ENCODE data around the gene HDAC4. TPM values are rescaled to one million over a fixed set of nuclear protein-coding genes. Genes with fewer than 3 reads are reported as not detected.

The HDAC4 gene
- total and polyA plus RNA-seq, 10 of the 15 experiments (the other 5 are each of a cell fraction or from before 2014, with no cell fraction given): 0.22 to 15.7 (median 4.8) TPM

GRCh38 chr2:239339726-239340601 lies 60.9 kb downstream of the HDAC4 start (continued):
- no peak for TF ChIP-seq JUNB (IDR thresholded peaks at IDR 0.05)
- TF ChIP-seq MEF2A (IDR thresholded peaks at IDR 0.05; ENCODE audit: insufficient read depth, low read depth, low read length): no peak
- TF ChIP-seq GATAD2B (conservative IDR thresholded peaks at IDR 0.05; ENCODE audit: low read depth): no peak
- TF ChIP-seq SMARCA5 (IDR thresholded peaks at IDR 0.05): no peak
- TF ChIP-seq MYB (IDR thresholded peaks at IDR 0.05; ENCODE audit: borderline replicate concordance, low read depth, low read length): no peak
- no peak for TF ChIP-seq RELB (IDR thresholded peaks at IDR 0.05; ENCODE audit: low read depth)
- 0 out of 2 replicates have a peak, but pooled peaks have one; percentile 6 for TF ChIP-seq RAD21 (IDR thresholded peaks at IDR 0.05; ENCODE audit: insufficient read depth, low read depth, low read length)
- no peak for TF ChIP-seq MEF2B (IDR thresholded peaks at IDR 0.05; ENCODE audit: partially characterized antibody, poor library complexity, severe bottlenecking)
- no peak for TF ChIP-seq CREB1 (IDR thresholded peaks at IDR 0.05; ENCODE audit: low read depth)
- TF ChIP-seq CEBPB (IDR thresholded peaks at IDR 0.05; ENCODE audit: borderline replicate concordance in 1 of 2, low read depth in 2 of 2, low read length in 2 of 2): no peak
- no peak for TF ChIP-seq E4F1 (IDR thresholded peaks at IDR 0.05; ENCODE audit: borderline replicate concordance, partially characterized antibody)
- TF ChIP-seq EED (IDR thresholded peaks at IDR 0.05; ENCODE audit: low read depth): peak; percentile 68; the same call in 1 of the 2 replicates
- TF ChIP-seq CHD4 (IDR thresholded peaks at IDR 0.05): no peak
- peak; percentile 50 for TF ChIP-seq IKZF1 (conservative IDR thresholded peaks at IDR 0.05)
- TF ChIP-seq CHD2 (IDR thresholded peaks at IDR 0.05; ENCODE audit: borderline replicate concordance, low read depth, low read length): no peak
- no peak for TF ChIP-seq CBX3 (IDR thresholded peaks at IDR 0.05; ENCODE audit: borderline replicate concordance, low read depth)
- TF ChIP-seq PAX8 (IDR thresholded peaks at IDR 0.05): no peak
- peak in 1 of 2 experiments; percentile 22; a peak in 2 of 4 replicates for TF ChIP-seq IKZF2 (IDR thresholded peaks at IDR 0.05)
- no peak for TF ChIP-seq TCF12 (IDR thresholded peaks at IDR 0.05; ENCODE audit: low read depth, low read length)
- TF ChIP-seq RUNX3 (IDR thresholded peaks at IDR 0.05; ENCODE audit: low read length): peak; percentile 97
- TF ChIP-seq YBX1 (IDR thresholded peaks at IDR 0.05): no peak
- TF ChIP-seq SIN3A (IDR thresholded peaks at IDR 0.05; ENCODE audit: low read depth, low read length): no peak
- no peak for TF ChIP-seq BCL11A (IDR thresholded peaks at IDR 0.05; ENCODE audit: low read depth, low read length)
- no peak for TF ChIP-seq EZH2 (IDR thresholded peaks at IDR 0.05; ENCODE audit: borderline replicate concordance, control insufficient read depth, low read depth, low read length)
- peak; percentile 11; the same call in 1 of the 2 replicates for TF ChIP-seq IRF5 (IDR thresholded peaks at IDR 0.05; ENCODE audit: borderline replicate concordance)
- TF ChIP-seq KDM1A (IDR thresholded peaks at IDR 0.05; ENCODE audit: borderline replicate concordance): no peak

Data from GM12878 (cell line).